Colonic mucosa (tissue), 4 donors: ENCODE data around the gene KDM6B. TPM values are rescaled to one million over a fixed set of nuclear protein-coding genes. Genes with fewer than 3 reads are reported as not detected.

Source experiments
- DNase-seq: peaks from one replicate; pipeline ENCODE4 v3.0.0-alpha.2; 2020
- H3K27ac ChIP-seq: fragments of 200-600 bp; one replicate; pipeline ENCODE4 v1.8.0; 2021
- H3K27me3 ChIP-seq: fragments of 200-600 bp; one replicate; pipeline ENCODE4 v1.8.0; 2021
- H3K36me3 ChIP-seq: fragments of 200-600 bp; one replicate; pipeline ENCODE4 v1.8.0; 2021
- H3K4me1 ChIP-seq: fragments of 200-600 bp; one replicate; pipeline ENCODE4 v1.8.0; 2021; ENCODE audit warnings: mild to moderate bottlenecking
- H3K4me3 ChIP-seq: fragments of 200-600 bp; one replicate; pipeline ENCODE4 v1.8.0; 2021
- H3K9ac ChIP-seq, 2 donors: one replicate each; pipeline ENCODE4 v1.7.0; 2013; ENCODE audit warnings: control low read depth in 2 of 2, low read depth in 2 of 2, low read length in 2 of 2
- H3K9me3 ChIP-seq: fragments of 200-600 bp; one replicate; pipeline ENCODE4 v1.8.0; 2021
- intact Hi-C: fragments of 100-400 bp; cut with DNase I; formaldehyde crosslinking; loops from one replicate; pipeline ENCODE4 v1.14.1; 2022
- total RNA-seq, 2 donors: library from RNA; stranded (reverse); fragmentation: NEBNext Ultra II Directional in 1 of 2; extraction: Animal tissue kit (Norgen Biotek cat#: 25700) in 1 of 2; gene quantifications; one replicate each; pipeline ENCODE4 v1.2.1, GENCODE V29; 2021
- TF ChIP-seq, protein P1 (sequence below): fragments of 200-600 bp; IDR thresholded peaks from one replicate; pipeline ENCODE4 v1.8.0; 2022; ENCODE audit warnings: antibody characterized with exemption, mild to moderate bottlenecking
- donor health status: healthy.
- donor health status: DM: no; HTN: no; CAD: no.
- donor health status: DM: no; HTN: no; CAD: no.

Gene KDM6B
- 10 to 100 TPM; 32.7 to 42.6 TPM for total RNA-seq

GRCh38 chr17:7833795-7834541, at the start of gene KDM6B:
Gene KDM6B (plus strand): TSS chr17:7834217. CDS start chr17:7845555, 11,338 bp downstream.
- Histone ChIP-seq H3K4me1 (peaks cover 20% of the 10 kb centered on the region), H3K9me3 (no peaks in the 10 kb centered on the region), H3K27ac (peak within 1 kb of the TSS; percentile 100), H3K9ac (peak within 1 kb of the TSS; percentile 92 to 98), H3K36me3 (no peaks in the 10 kb centered on the region), H3K4me3 (peak within 1 kb of the TSS; percentile 77), H3K27me3 (no peaks in the 10 kb centered on the region)
- intact Hi-C loops = loop anchor here (2.0 to 5.0 kb wide), 2 partner anchors 19 to 87 kb away; no protein-coding TSS in a partner anchor
- DNase-seq = peak; percentile 95
- TF ChIP-seq, protein P1, sequence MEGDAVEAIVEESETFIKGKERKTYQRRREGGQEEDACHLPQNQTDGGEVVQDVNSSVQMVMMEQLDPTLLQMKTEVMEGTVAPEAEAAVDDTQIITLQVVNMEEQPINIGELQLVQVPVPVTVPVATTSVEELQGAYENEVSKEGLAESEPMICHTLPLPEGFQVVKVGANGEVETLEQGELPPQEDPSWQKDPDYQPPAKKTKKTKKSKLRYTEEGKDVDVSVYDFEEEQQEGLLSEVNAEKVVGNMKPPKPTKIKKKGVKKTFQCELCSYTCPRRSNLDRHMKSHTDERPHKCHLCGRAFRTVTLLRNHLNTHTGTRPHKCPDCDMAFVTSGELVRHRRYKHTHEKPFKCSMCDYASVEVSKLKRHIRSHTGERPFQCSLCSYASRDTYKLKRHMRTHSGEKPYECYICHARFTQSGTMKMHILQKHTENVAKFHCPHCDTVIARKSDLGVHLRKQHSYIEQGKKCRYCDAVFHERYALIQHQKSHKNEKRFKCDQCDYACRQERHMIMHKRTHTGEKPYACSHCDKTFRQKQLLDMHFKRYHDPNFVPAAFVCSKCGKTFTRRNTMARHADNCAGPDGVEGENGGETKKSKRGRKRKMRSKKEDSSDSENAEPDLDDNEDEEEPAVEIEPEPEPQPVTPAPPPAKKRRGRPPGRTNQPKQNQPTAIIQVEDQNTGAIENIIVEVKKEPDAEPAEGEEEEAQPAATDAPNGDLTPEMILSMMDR = no peak

- Histone ChIP-seq H3K4me3 (no peak overlapping the region), H3K27me3 (no peaks in the 10 kb centered on the region), H3K36me3 (no peaks in the 10 kb centered on the region), H3K9ac (no peak overlapping the region), H3K9me3 (no peaks in the 10 kb centered on the region), H3K27ac (no peak overlapping the region), H3K4me1 (no peaks in the 10 kb centered on the region)
- intact Hi-C loops = no loop called here
- TF ChIP-seq, protein P1 = no peak
- DNase-seq = no peak
These were observed 47.2 kb upstream of the KDM6B start for GRCh38 chr17:7786866-7787265.

DNA sequence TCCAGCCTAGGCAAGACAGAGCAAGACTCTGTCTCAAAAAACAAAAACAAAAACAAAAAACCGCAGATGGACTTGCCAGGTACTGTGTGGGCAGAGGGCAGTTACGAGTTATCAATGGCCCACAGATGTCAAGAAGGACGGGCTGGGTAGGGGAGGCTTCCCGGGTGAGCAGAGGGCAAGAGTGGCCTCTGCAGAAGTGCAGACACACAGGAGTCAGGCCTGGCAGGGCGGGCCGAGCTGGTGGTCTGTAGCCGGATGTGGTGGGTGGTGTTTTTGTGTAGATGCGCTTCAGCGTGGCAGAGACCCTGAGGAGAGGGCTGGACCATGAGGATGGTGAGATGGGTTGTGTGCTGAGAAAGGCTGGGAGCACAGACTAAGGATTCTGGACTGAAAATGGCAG, 44.9 kb upstream of the KDM6B start:
- Histone ChIP-seq H3K4me1 (no peaks in the 10 kb centered on the region), H3K27me3 (no peaks in the 10 kb centered on the region), H3K9ac (no peak overlapping the region), H3K27ac (no peak overlapping the region), H3K4me3 (no peak overlapping the region), H3K36me3 (no peaks in the 10 kb centered on the region), H3K9me3 (no peaks in the 10 kb centered on the region)
- DNase-seq = no peak
- TF ChIP-seq, protein P1 = no peak
- intact Hi-C loops = no loop called here

DNA sequence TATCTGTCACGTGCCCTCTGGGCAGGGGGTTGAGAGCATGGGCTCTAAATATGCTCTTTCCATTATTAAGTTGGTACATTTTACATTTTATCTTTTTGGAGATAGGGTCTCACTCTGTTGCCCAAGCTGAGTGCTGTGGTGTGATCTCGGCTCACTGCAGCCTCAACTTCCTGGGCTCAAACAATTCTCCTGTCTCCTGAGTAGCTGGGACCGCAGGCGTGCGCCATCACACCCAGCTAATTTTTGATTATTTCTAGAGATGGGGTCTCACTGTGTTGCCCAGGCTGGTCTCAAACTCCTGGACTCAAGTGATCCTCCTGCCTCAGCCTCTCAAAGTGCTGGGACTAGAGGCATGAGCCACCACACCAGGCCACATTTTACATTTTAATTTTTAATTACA, 43.9 kb upstream of the KDM6B start:
- no peak overlapping the region for H3K27ac ChIP-seq
- DNase-seq = no peak
- H3K4me1 ChIP-seq = no peaks in the 10 kb centered on the region
- H3K27me3 ChIP-seq = no peaks in the 10 kb centered on the region
- H3K36me3 ChIP-seq = no peaks in the 10 kb centered on the region
- H3K9ac ChIP-seq = no peak overlapping the region
- no peak overlapping the region for H3K4me3 ChIP-seq
- no peaks in the 10 kb centered on the region for H3K9me3 ChIP-seq
- TF ChIP-seq, protein P1 = no peak
- intact Hi-C loops = no loop called here

GRCh38 chr17:7792611-7793010, 41.4 kb upstream of the KDM6B start:
- intact Hi-C loops = no loop called here
- DNase-seq = no peak
- H3K4me3 ChIP-seq = no peak overlapping the region
- no peak overlapping the region for H3K9ac ChIP-seq
- H3K27ac ChIP-seq = no peak overlapping the region
- H3K9me3 ChIP-seq = no peaks in the 10 kb centered on the region
- no peaks in the 10 kb centered on the region for H3K4me1 ChIP-seq
- H3K36me3 ChIP-seq = no peaks in the 10 kb centered on the region
- no peaks in the 10 kb centered on the region for H3K27me3 ChIP-seq
- TF ChIP-seq, protein P1 = no peak
